HCT116 (cell line): Measurements from ENCODE around the gene CCDC30.

Experiments used
- CEBPB ChIP-seq: IDR thresholded peaks from 2 replicates; pipeline ENCODE4 v1.6.1; 2012; ENCODE audit warnings: low read depth
- EZH2 ChIP-seq: fragments of 200-600 bp; sonication (generic); IDR thresholded peaks from 2 replicates; pipeline ENCODE4 v1.6.1; 2017; ENCODE audit warnings: antibody characterized with exemption, mixed run types
- JUND ChIP-seq: IDR thresholded peaks from 2 replicates; pipeline ENCODE4 v1.6.1; 2012
- POLR2A ChIP-seq: IDR thresholded peaks from 2 replicates; pipeline ENCODE4 v1.7.0; 2011; ENCODE audit warnings: borderline replicate concordance; ENCODE audit not compliant: insufficient read depth, insufficient read length; ENCODE audit errors: extremely low read depth
- SIN3A ChIP-seq: IDR thresholded peaks from 2 replicates; pipeline ENCODE4 v1.6.1; 2012; ENCODE audit warnings: low read depth
- SP1 ChIP-seq: IDR thresholded peaks from 2 replicates; pipeline ENCODE4 v1.6.1; 2012; ENCODE audit warnings: low read depth
- YY1 ChIP-seq: IDR thresholded peaks from 2 replicates; pipeline ENCODE4 v1.6.1; 2011; ENCODE audit warnings: low read length, low read depth, moderate library complexity, mild to moderate bottlenecking; ENCODE audit not compliant: insufficient replicate concordance; ENCODE audit errors: extremely low read depth
- TF ChIP-seq, protein P1 (sequence below): IDR thresholded peaks from 2 replicates; pipeline ENCODE4 v1.6.1; 2012
- TF ChIP-seq, protein P2 (sequence below), 3 experiments: fragments of 200-600 bp in 1 of 3; sonication (generic) in 1 of 3; IDR thresholded peaks in 2 of 3; conservative IDR thresholded peaks in 1 of 3; 2 replicates each; pipeline ENCODE4 v1.5.1; 2012 to 2017; ENCODE audit warnings: low read depth in 2 of 3, low read length in 2 of 3, antibody characterized with exemption in 1 of 3, borderline replicate concordance in 1 of 3, control low read depth in 1 of 3, mild to moderate bottlenecking in 1 of 3, mixed read lengths in 1 of 3, mixed run types in 1 of 3, moderate library complexity in 1 of 3; ENCODE audit not compliant: insufficient read depth in 1 of 3
- TF ChIP-seq, protein P3 (sequence below): IDR thresholded peaks from 2 replicates; pipeline ENCODE4 v1.6.1; 2012

DNA sequence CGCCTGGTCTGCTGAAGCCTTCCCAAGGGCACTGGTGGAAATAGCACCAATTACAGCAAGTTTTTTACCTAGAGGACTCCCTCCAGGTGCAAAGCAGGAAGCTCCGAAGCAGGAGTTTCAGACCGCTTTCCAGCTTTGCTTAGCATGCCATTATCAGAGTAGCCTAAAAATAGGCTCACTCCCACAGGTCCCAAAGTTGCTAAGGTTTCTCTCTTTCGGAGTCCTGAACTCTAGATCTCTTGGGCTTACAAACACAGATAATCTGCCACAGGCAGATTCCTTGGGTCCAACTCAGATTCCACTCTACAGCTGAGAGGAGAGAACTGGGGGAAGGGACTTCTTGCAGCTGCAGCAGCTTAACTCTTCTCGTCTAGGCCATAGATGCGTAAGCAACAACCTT lies 29.7 kb upstream of the CCDC30 start:
- TF ChIP-seq, protein P1, sequence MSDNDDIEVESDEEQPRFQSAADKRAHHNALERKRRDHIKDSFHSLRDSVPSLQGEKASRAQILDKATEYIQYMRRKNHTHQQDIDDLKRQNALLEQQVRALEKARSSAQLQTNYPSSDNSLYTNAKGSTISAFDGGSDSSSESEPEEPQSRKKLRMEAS = no peak
- TF ChIP-seq, protein P2, sequence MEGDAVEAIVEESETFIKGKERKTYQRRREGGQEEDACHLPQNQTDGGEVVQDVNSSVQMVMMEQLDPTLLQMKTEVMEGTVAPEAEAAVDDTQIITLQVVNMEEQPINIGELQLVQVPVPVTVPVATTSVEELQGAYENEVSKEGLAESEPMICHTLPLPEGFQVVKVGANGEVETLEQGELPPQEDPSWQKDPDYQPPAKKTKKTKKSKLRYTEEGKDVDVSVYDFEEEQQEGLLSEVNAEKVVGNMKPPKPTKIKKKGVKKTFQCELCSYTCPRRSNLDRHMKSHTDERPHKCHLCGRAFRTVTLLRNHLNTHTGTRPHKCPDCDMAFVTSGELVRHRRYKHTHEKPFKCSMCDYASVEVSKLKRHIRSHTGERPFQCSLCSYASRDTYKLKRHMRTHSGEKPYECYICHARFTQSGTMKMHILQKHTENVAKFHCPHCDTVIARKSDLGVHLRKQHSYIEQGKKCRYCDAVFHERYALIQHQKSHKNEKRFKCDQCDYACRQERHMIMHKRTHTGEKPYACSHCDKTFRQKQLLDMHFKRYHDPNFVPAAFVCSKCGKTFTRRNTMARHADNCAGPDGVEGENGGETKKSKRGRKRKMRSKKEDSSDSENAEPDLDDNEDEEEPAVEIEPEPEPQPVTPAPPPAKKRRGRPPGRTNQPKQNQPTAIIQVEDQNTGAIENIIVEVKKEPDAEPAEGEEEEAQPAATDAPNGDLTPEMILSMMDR (IDR thresholded peaks at IDR 0.05 in 2 of 3, conservative IDR thresholded peaks at IDR 0.05 in 1 of 3; ENCODE audit: borderline replicate concordance in 1 of 3, insufficient read depth in 1 of 3, low read depth in 2 of 3, low read length in 2 of 3) = no peak
- TF ChIP-seq CEBPB (no peak), YY1 (no peak), JUND (no peak), POLR2A (no peak), EZH2 (no peak), SP1 (no peak), SIN3A (no peak)
- TF ChIP-seq, protein P3, sequence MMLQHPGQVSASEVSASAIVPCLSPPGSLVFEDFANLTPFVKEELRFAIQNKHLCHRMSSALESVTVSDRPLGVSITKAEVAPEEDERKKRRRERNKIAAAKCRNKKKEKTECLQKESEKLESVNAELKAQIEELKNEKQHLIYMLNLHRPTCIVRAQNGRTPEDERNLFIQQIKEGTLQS = no peak
